ENCODE measurements around the gene SHROOM4. TPM values are rescaled to one million over a fixed set of nuclear protein-coding genes. Genes with fewer than 3 reads are reported as not detected.

SHROOM4 gene
- total and polyA plus RNA-seq, 2 of the 13 experiments (the other 11 are each of a cell fraction or from before 2014, with no cell fraction given), result 0.08 to 0.18 TPM

DNA sequence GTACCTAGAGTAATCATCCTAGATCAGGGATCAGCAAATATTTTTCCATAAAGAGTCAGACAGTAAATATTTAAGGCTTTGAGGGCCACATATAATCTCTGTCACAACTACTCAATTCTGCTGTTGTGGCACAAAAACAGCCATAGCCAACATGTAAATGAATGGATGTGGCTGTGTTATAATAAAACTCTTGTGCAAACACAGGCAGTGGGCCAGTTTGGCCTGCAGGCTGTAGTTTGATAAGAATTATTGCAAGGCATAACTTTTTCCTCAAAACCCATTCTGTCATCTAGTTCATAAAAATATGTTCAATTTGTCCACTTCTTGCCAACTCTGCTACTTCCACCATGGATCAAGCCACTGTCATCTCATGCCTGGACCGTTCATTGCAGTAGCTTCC is 39.4 kb upstream of the SHROOM4 start:
- intact Hi-C loops (cut with micrococcal nuclease; ENCODE audit: unreplicated experiment) (no loop called here), in situ Hi-C loops (cut with HindIII; ENCODE audit: extremely low pct_ligation_motif_present, low pct_unique_long_range_greater_than_20kb) (no loop called here)
- Histone ChIP-seq H3K27ac (ENCODE audit: extremely low read length, insufficient read depth, low read length) (no peak overlapping the region), H2AFZ (ENCODE audit: low read length) (no peak overlapping the region), H3K4me1 (ENCODE audit: insufficient read depth, low read length) (no peaks in the 10 kb centered on the region), H3K27me3 (ENCODE audit: control insufficient read depth in 1 of 2, insufficient read depth in 2 of 2, low read length in 2 of 2) (no peaks in the 10 kb centered on the region), H3K9me3 (ENCODE audit: low read length) (no peaks in the 10 kb centered on the region), H3K36me3 (replicated peaks in 1 of 2; ENCODE audit: control insufficient read depth in 1 of 2, insufficient read depth in 2 of 2, low read length in 2 of 2) (no peaks in the 10 kb centered on the region), H3K4me2 (ENCODE audit: low read depth, low read length) (no peak overlapping the region), H3K4me3 (replicated peaks in 1 of 3; ENCODE audit: insufficient read depth in 1 of 3, low read depth in 2 of 3, low read length in 3 of 3) (no peak overlapping the region), H4K20me1 (ENCODE audit: insufficient read depth, low read length) (no peaks in the 10 kb centered on the region), H3K9ac (ENCODE audit: insufficient read depth, low read depth, low read length) (no peak overlapping the region), H3K79me2 (ENCODE audit: insufficient read depth, low read length) (no peaks in the 10 kb centered on the region)
- FAIRE-seq (no peak), DNase-seq (ENCODE audit: low spot score) (no peak), ATAC-seq (no peak)
- TF ChIP-seq GABPA (IDR thresholded peaks at IDR 0.05; ENCODE audit: low read depth, low read length), result no peak
- no peak for TF ChIP-seq GABPA (CRISPR knock-in tag; IDR thresholded peaks at IDR 0.05; ENCODE audit: low read depth)
- TF ChIP-seq, protein P1, sequence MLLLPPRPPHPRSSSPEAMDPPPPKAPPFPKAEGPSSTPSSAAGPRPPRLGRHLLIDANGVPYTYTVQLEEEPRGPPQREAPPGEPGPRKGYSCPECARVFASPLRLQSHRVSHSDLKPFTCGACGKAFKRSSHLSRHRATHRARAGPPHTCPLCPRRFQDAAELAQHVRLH (CRISPR knock-in tag; IDR thresholded peaks at IDR 0.05; ENCODE audit: borderline replicate concordance, low read depth), result no peak
- TF ChIP-seq ZNF264 (CRISPR knock-in tag; IDR thresholded peaks at IDR 0.05), result no peak
- no peak for TF ChIP-seq GATA4 (IDR thresholded peaks at IDR 0.05; ENCODE audit: borderline replicate concordance, low read depth)
- TF ChIP-seq HOXD1 (CRISPR knock-in tag; IDR thresholded peaks at IDR 0.05), result no peak
- TF ChIP-seq GZF1 (CRISPR knock-in tag; IDR thresholded peaks at IDR 0.05), result no peak
- no peak for TF ChIP-seq PHF20 (CRISPR knock-in tag; IDR thresholded peaks at IDR 0.05)
- no peak for TF ChIP-seq SMARCE1 (IDR thresholded peaks at IDR 0.05; ENCODE audit: borderline replicate concordance)
- TF ChIP-seq EEA1 (CRISPR knock-in tag; IDR thresholded peaks at IDR 0.05; ENCODE audit: borderline replicate concordance), result no peak
- TF ChIP-seq PHB2 (IDR thresholded peaks at IDR 0.05; ENCODE audit: partially characterized antibody), result no peak
- TF ChIP-seq BHLHE40 (IDR thresholded peaks at IDR 0.05; ENCODE audit: low read length), result no peak
- TF ChIP-seq ZNF263 (CRISPR knock-in tag; IDR thresholded peaks at IDR 0.05), result no peak
- no peak for TF ChIP-seq YY1 (IDR thresholded peaks at IDR 0.05; ENCODE audit: insufficient read depth, insufficient replicate concordance, low read depth, low read length)
- no peak for TF ChIP-seq NR2F6 (IDR thresholded peaks at IDR 0.05)
- no peak for TF ChIP-seq NR2F6 (CRISPR knock-in tag; IDR thresholded peaks at IDR 0.05)
- TF ChIP-seq ZNF354B (CRISPR knock-in tag; IDR thresholded peaks at IDR 0.05), result no peak
- TF ChIP-seq ZNF432 (CRISPR knock-in tag; IDR thresholded peaks at IDR 0.05; ENCODE audit: borderline replicate concordance), result no peak
- ChIA-PET CTCF (ENCODE audit: low intra/inter-chr PET ratio, low total read pairs) (no interaction called here), POLR2A (no interaction called here)
- WGBS (ENCODE audit: low lambda C conversion rate), result 9% methylated on average over 1 of the region's 1 CpG
- BruUV-seq (replicated peaks), result no TSS peak

Data from HepG2 (cell line).